ENCODE results near the gene ADAMTS12. TPM values are rescaled to one million over a fixed set of nuclear protein-coding genes. Genes with fewer than 3 reads are reported as not detected.

ADAMTS12 gene
- total RNA-seq, 2 experiments from 2014 or later: not detected

GRCh38 chr5:33769968-33770367, 121.8 kb downstream of the ADAMTS12 start:
- POLR2A ChIA-PET: no interaction called here
- no peak for DNase-seq
- peaks cover 5% of the 10 kb centered on the region for H3K27me3 Mint-ChIP-seq
- no peak overlapping the region for H3K4me3 Mint-ChIP-seq
- H3K36me3 Mint-ChIP-seq (ENCODE audit: low read depth): no peaks in the 10 kb centered on the region
- CTCF ChIA-PET: no interaction called here
- H3K27ac Mint-ChIP-seq: no peak overlapping the region
- no peaks in the 10 kb centered on the region for H3K9me3 Mint-ChIP-seq
- no peaks in the 10 kb centered on the region for H3K4me1 Mint-ChIP-seq

GRCh38 chr5:33769196-33769595, 122.6 kb downstream of the ADAMTS12 start:
- CTCF ChIA-PET: no interaction called here

GRCh38 chr5:33766023-33766422, 125.8 kb downstream of the ADAMTS12 start:
- H3K36me3 Mint-ChIP-seq (ENCODE audit: low read depth): no peaks in the 10 kb centered on the region
- CTCF ChIA-PET: no interaction called here
- no peak overlapping the region for H3K4me3 Mint-ChIP-seq
- peaks cover 5% of the 10 kb centered on the region for H3K27me3 Mint-ChIP-seq
- H3K9me3 Mint-ChIP-seq: no peaks in the 10 kb centered on the region
- POLR2A ChIA-PET: no interaction called here
- H3K4me1 Mint-ChIP-seq: no peaks in the 10 kb centered on the region
- DNase-seq: no peak
- no peak overlapping the region for H3K27ac Mint-ChIP-seq

More at GRCh38 chr5:33769196-33769595, 122.6 kb downstream of the ADAMTS12 start:
- POLR2A ChIA-PET: no interaction called here
- Mint-ChIP-seq H3K9me3 (no peaks in the 10 kb centered on the region), H3K27ac (no peak overlapping the region), H3K4me1 (no peaks in the 10 kb centered on the region), H3K27me3 (peaks cover 5% of the 10 kb centered on the region), H3K36me3 (ENCODE audit: low read depth) (no peaks in the 10 kb centered on the region), H3K4me3 (no peak overlapping the region)
- DNase-seq: no peak

- Mint-ChIP-seq H3K27me3 (peaks cover 5% of the 10 kb centered on the region), H3K36me3 (ENCODE audit: low read depth) (no peaks in the 10 kb centered on the region), H3K9me3 (no peaks in the 10 kb centered on the region), H3K27ac (no peak overlapping the region), H3K4me1 (no peaks in the 10 kb centered on the region), H3K4me3 (no peak overlapping the region)
- POLR2A ChIA-PET: no interaction called here
- CTCF ChIA-PET: no interaction called here
- no peak for DNase-seq
These were observed 127.0 kb downstream of the ADAMTS12 start for GRCh38 chr5:33764786-33765185.

GRCh38 chr5:33763435-33763834, 128.4 kb downstream of the ADAMTS12 start:
- DNase-seq: no peak
- Mint-ChIP-seq H3K9me3 (no peaks in the 10 kb centered on the region), H3K4me3 (no peak overlapping the region), H3K36me3 (ENCODE audit: low read depth) (no peaks in the 10 kb centered on the region), H3K4me1 (no peaks in the 10 kb centered on the region), H3K27ac (no peak overlapping the region), H3K27me3 (peaks cover 5% of the 10 kb centered on the region)
- ChIA-PET POLR2A (no interaction called here), CTCF (no interaction called here)

- CTCF ChIA-PET: interaction anchor here (1.0 kb wide), 1 partner anchor 171 kb away, joined by 3 read pairs; no protein-coding TSS in a partner anchor
- POLR2A ChIA-PET: no interaction called here
These were observed 128.9 kb downstream of the ADAMTS12 start for GRCh38 chr5:33762859-33763258.

GRCh38 chr5:33761139-33761538, 130.7 kb downstream of the ADAMTS12 start:
- ChIA-PET CTCF (no interaction called here), POLR2A (no interaction called here)
- no peaks in the 10 kb centered on the region for H3K36me3 Mint-ChIP-seq (ENCODE audit: low read depth)
- H3K4me1 Mint-ChIP-seq: no peaks in the 10 kb centered on the region
- no peak overlapping the region for H3K4me3 Mint-ChIP-seq
- no peaks in the 10 kb centered on the region for H3K27me3 Mint-ChIP-seq
- H3K9me3 Mint-ChIP-seq: no peaks in the 10 kb centered on the region
- DNase-seq: no peak
- no peak overlapping the region for H3K27ac Mint-ChIP-seq

More at GRCh38 chr5:33762859-33763258, 128.9 kb downstream of the ADAMTS12 start:
- no peak for DNase-seq
- Mint-ChIP-seq H3K27me3 (peaks cover 5% of the 10 kb centered on the region), H3K4me1 (no peaks in the 10 kb centered on the region), H3K27ac (no peak overlapping the region), H3K9me3 (no peaks in the 10 kb centered on the region), H3K4me3 (no peak overlapping the region), H3K36me3 (ENCODE audit: low read depth) (no peaks in the 10 kb centered on the region)

GRCh38 chr5:33758737-33759136, 133.1 kb downstream of the ADAMTS12 start:
- no peaks in the 10 kb centered on the region for H3K27me3 Mint-ChIP-seq
- H3K36me3 Mint-ChIP-seq (ENCODE audit: low read depth): no peaks in the 10 kb centered on the region
- H3K27ac Mint-ChIP-seq: no peak overlapping the region
- no peaks in the 10 kb centered on the region for H3K4me1 Mint-ChIP-seq
- H3K4me3 Mint-ChIP-seq: no peak overlapping the region
- H3K9me3 Mint-ChIP-seq: no peaks in the 10 kb centered on the region
- CTCF ChIA-PET: no interaction called here
- DNase-seq: no peak
- POLR2A ChIA-PET: no interaction called here

- no peaks in the 10 kb centered on the region for H3K4me1 Mint-ChIP-seq
- H3K27ac Mint-ChIP-seq: no peak overlapping the region
- no peaks in the 10 kb centered on the region for H3K27me3 Mint-ChIP-seq
- H3K4me3 Mint-ChIP-seq: no peak overlapping the region
- H3K9me3 Mint-ChIP-seq: no peaks in the 10 kb centered on the region
- no peak for DNase-seq
- CTCF ChIA-PET: no interaction called here
- H3K36me3 Mint-ChIP-seq (ENCODE audit: low read depth): no peaks in the 10 kb centered on the region
- POLR2A ChIA-PET: no interaction called here
These were observed 135.3 kb downstream of the ADAMTS12 start for GRCh38 chr5:33756491-33756890.

GRCh38 chr5:33755231-33755630, 136.6 kb downstream of the ADAMTS12 start:
- ChIA-PET POLR2A (no interaction called here), CTCF (no interaction called here)
- Mint-ChIP-seq H3K9me3 (no peaks in the 10 kb centered on the region), H3K27ac (no peak overlapping the region), H3K36me3 (ENCODE audit: low read depth) (no peaks in the 10 kb centered on the region), H3K27me3 (no peaks in the 10 kb centered on the region), H3K4me3 (no peak overlapping the region), H3K4me1 (no peaks in the 10 kb centered on the region)
- no peak for DNase-seq

GRCh38 chr5:33753704-33754103, 138.1 kb downstream of the ADAMTS12 start:
- no peaks in the 10 kb centered on the region for H3K36me3 Mint-ChIP-seq (ENCODE audit: low read depth)
- POLR2A ChIA-PET: no interaction called here
- no peak overlapping the region for H3K4me3 Mint-ChIP-seq
- DNase-seq: no peak
- no peak overlapping the region for H3K27ac Mint-ChIP-seq
- CTCF ChIA-PET: no interaction called here
- no peaks in the 10 kb centered on the region for H3K27me3 Mint-ChIP-seq
- no peaks in the 10 kb centered on the region for H3K9me3 Mint-ChIP-seq
- H3K4me1 Mint-ChIP-seq: no peaks in the 10 kb centered on the region

GRCh38 chr5:33748754-33749153, 143.0 kb downstream of the ADAMTS12 start:
- no peaks in the 10 kb centered on the region for H3K4me1 Mint-ChIP-seq
- H3K27me3 Mint-ChIP-seq: no peaks in the 10 kb centered on the region
- H3K4me3 Mint-ChIP-seq: no peak overlapping the region
- ChIA-PET POLR2A (no interaction called here), CTCF (no interaction called here)
- H3K9me3 Mint-ChIP-seq: no peaks in the 10 kb centered on the region
- no peaks in the 10 kb centered on the region for H3K36me3 Mint-ChIP-seq (ENCODE audit: low read depth)
- no peak for DNase-seq
- no peak overlapping the region for H3K27ac Mint-ChIP-seq

GRCh38 chr5:33745101-33745770, 146.6 kb downstream of the ADAMTS12 start:
- H3K4me3 Mint-ChIP-seq: no peak overlapping the region
- no peak overlapping the region for H3K27ac Mint-ChIP-seq
- H3K4me1 Mint-ChIP-seq: no peaks in the 10 kb centered on the region
- H3K27me3 Mint-ChIP-seq: no peaks in the 10 kb centered on the region
- no peaks in the 10 kb centered on the region for H3K36me3 Mint-ChIP-seq (ENCODE audit: low read depth)
- no peaks in the 10 kb centered on the region for H3K9me3 Mint-ChIP-seq
- ChIA-PET CTCF (no interaction called here), POLR2A (no interaction called here)
- DNase-seq: no peak

GRCh38 chr5:33743099-33743498, 148.7 kb downstream of the ADAMTS12 start:
- H3K27ac Mint-ChIP-seq: no peak overlapping the region
- H3K36me3 Mint-ChIP-seq (ENCODE audit: low read depth): no peaks in the 10 kb centered on the region
- H3K4me1 Mint-ChIP-seq: no peaks in the 10 kb centered on the region
- ChIA-PET CTCF (no interaction called here), POLR2A (no interaction called here)
- H3K9me3 Mint-ChIP-seq: no peaks in the 10 kb centered on the region
- H3K4me3 Mint-ChIP-seq: no peak overlapping the region
- H3K27me3 Mint-ChIP-seq: no peaks in the 10 kb centered on the region
- no peak for DNase-seq

Measured in activated CD4-positive, alpha-beta memory T cell treated with anti-CD3 and anti-CD28 coated beads, Interleukin-2, amount 10 ng/mL, durations not matched to agents 7 days and 5 days (primary cell).